ENCODE results near the gene ALX4.

The ALX4 gene

DNA sequence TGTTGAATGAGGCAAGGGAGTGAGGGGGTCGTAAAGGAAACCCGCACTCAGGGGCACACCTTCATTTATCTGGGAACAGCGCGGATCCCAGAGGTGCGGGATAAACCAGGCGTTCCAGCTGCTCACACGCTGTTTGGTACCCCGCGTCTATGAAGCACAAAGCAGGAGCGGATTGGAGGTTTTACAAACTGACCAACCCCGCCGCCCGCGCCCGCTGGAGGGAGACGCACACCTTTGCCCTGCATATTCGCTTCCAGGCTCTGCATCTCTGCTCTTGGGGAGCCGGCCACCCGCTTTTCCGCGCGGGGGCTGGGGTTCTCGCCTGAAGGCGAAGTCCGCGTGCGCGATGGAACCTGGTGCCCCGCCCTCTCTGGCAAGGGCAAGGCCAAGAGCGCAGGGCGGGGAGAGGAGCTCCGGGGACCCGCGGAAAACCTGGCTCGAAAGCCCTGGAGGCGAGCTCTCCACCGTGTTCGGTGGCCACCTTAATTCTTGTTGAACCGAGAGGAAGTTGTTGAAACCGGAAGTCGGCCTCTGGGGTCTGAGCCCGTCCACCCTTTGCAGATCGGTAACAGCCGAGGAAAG, 6.8 kb upstream of the ALX4 start:
- no peak for DNase-seq (ENCODE audit: low read depth in 1 of 2, low spot score in 1 of 2)

DNA sequence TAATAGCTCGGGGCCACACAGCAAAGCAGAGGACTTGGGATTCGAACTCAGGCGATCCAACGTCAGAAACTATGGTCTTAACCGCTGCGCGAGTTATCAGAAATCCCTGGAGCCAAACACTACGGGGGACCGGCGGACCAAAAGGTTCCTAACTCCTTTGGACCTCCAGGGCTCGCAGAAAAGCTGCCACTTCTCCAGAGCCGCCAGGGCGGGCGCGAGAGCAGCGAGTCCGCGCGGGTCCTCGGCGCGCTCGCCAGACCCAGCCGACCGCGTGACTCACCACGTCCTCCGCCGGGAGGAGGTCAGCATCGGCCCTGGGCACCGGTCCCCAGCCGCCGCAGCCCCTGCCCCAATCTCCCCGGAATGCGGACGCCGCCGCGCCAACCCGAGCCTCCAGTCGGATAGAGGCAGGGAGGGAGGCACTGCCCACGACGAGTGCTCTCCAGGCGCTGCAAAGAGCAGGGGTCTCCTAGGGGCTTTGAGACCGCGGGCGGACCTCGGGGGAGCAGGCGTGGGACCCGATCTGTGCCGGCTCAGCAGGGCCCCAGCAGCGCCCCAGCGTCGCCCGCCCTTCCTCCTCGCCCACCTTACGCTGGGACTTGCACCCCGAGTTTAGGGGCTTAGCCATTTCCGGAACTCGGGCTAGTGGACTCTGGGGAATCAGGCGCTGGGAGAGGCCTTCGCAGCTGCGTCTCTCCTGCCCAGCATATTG, 6.2 kb upstream of the ALX4 start:
- no peak for DNase-seq (ENCODE audit: low read depth in 1 of 2, low spot score in 1 of 2)

DNA sequence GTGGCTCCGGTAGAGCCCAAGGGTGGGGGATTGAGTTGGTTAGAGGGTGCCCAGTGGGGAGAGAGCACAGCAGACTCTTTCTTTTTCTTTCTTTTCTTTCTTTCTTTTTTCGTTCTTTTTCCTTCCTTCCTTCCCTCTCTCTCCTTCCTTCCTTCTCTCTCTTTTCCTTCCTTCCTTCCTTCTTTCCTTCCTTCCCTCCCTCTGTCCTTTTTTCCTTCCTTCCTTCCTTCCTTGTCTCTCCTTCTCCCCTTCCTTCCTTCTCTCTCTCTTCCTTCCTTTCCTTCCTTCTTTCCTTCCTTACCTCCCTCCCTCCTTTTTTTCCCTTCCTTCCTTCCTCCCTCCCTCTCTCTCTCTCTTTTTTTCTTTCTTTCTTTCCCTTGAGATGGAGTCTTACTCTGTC, 4.8 kb upstream of the ALX4 start:
- no peak for DNase-seq (ENCODE audit: low read depth in 1 of 2, low spot score in 1 of 2)

DNA sequence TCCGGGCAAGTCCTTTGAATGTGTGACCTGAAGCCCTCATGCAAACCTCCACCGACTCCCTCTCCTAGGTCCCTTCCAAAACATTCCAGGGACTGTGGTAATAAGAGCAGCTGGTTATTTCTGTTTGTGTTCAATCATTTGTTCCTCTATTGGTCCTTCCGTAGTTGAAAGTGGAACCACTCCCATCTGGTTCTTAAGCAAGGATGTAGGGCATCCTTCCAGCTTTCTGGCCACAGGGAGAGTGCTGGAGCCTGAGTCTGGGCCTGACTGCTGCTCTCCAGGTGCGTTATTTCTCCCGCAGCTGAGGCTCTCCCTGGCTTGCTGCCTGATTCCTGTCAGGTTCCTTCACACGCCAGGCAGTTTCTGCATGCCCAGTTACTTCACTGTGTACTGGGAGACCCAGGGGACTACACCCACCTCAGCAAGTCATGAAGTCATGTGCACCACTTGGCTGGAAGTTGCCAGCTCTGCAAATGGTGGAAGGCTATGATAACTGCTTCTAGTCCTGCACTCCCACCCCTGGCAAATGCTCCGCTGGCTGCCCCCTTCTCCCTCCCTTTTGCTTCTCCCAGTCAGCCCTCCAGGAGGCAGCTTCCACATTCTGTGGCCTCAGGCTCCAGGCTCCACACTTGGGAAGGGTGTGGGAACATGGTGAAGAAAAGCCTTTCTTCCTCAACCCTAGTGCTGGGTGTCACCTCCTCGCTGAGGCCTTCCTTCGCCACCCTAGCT, 4.0 kb upstream of the ALX4 start:
- DNase-seq (ENCODE audit: low read depth in 1 of 2, low spot score in 1 of 2): no peak

DNA sequence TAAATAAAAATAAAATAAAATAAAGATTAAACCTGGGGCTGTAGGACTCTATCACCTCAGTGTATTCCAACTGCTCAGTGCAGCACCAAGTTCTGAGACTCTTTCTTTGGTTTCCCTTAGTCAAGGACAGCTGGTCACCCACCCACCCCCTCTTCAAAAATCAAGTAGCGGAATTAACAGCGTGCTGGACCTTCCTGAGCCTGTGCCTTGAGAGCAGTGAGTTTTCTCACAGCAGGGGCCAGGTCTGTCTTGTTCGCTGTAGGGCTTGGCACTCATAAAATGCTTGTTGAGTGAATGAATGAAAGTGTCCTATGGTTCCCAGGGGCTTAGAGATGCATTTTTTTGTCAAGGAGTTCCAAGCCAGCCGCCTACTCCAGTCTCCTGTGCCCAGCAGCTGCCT, 2.9 kb upstream of the ALX4 start:
- no peak for DNase-seq (ENCODE audit: low read depth in 1 of 2, low spot score in 1 of 2)

DNA sequence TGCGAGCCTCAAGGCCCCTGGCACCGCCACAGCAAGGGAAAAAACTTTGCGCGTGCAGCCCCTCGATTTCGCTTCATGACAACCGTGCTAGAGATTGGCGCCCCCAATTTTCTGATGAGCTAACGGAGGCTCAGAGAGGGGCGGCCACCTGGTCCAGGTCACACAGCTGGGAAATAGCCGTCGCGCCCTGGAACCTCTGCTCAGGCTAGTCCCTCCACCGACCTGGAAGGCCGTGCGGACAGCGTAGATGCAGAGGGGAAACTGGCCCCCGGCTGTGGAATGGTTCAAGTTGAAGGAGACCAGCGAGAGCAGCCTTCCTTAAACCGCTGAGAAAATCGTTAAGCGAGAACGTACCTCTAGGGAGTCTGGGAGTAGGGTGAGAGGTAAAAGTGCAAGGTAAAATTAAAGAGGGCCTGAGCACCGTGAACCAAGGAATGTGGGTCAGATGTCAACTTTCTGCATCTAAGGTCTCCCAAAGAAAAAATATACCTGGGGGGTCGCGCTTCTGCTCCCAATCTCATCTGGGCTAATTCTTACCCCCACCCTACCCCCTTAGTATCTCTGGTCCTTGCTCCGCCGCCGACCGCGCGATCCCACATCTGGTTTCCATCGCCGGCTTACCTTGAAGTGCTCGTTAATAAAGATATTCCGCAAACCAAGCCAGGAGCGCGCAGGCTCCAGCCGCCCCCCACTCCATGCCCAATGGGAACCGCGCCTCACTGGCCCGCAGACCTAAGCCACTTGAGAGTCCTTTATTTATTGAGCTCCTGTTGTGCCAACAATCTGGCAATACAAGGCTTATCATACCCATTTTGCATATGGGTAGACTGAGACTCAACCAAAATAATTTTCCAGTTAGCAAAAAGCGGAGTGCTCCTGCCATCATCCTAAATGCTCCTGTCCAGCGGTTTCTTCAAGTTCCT, 1.7 kb upstream of the ALX4 start:
- DNase-seq (ENCODE audit: low read depth in 1 of 2, low spot score in 1 of 2): no peak

DNA sequence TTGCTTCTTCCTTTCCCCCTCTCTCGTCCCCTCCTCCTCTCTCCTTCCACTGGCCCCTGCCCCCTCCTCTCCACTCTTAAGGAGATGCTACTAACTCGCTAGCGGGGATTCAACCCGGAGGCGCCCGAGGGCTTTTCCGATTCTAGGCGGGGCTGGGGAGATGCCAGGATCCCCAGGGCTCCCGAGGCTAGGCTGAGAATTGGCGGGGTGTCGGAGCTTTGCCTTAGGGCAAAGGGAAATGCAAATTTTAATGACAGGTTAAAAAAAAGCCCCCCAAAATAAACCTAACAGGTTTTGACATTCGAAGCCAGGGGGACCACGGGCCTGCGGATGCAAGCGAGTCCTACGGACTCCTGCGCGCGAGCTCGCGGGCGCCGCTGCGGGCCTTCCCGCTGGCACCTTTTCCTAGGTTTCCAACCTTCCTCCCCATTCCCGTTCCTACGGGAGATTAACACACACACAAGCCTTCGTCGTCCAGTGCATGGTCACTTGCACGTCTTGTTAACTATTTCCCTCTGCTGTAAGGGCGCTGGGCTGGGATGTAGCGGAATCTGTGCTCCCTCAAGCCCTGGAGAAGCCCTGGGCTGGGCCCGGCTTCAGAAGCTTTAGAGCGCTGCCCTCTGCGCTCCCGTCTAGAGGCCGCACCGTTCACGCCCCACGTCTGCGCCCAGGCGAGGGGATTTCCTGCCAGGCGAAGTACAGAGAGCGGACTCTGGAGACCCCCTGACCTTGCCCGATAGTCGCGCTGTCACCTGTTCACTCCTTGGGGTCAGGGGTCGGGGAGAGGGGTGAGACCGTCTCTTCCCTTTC, 729 bp upstream of the ALX4 start:
- DNase-seq (ENCODE audit: low read depth in 1 of 2, low spot score in 1 of 2): no peak

DNA sequence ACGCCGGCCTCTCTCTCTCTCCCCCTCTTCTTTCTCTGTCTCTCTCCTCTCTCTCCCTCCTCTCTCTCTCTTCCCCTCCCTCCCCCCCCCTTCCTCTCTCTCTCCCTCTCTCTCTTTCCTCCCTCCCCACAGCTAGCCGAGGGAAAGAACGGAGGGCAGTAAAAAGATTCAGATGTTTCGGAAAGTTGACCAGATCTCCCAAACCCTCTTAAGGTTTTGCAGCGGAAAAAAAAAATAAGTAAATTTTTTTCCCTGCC, 195 bp upstream of the ALX4 start:
- no peak for DNase-seq (ENCODE audit: low read depth in 1 of 2, low spot score in 1 of 2)

DNA sequence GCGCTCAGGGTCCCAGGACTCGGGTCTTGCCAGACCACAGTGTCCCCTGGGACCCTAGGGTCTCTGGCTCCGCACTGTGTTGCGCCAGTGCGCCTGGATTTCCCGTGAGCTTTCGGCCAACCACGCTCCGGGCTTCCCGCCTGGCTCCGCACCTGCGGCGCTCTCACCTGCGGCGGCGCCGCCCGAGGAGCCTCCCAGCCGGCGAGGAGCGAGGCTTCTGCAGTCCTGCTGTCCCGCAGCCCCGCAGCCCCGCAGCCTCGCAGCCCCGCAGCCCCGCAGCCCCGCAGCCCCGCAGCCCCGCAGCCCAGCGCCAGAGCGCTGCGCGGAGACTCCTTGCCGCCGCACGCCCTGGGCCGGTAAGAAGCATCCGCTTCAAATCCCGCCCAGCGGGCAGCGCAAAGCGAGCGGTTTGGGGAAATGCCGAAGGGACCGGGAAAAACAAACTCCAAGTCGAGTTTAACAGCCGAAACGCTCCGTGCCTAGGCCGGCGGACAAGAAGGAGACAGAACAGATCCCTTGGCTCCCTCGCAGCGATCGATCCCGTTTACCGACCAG, 939 bp downstream of the ALX4 start:
- no peak for DNase-seq (ENCODE audit: low read depth in 1 of 2, low spot score in 1 of 2)

DNA sequence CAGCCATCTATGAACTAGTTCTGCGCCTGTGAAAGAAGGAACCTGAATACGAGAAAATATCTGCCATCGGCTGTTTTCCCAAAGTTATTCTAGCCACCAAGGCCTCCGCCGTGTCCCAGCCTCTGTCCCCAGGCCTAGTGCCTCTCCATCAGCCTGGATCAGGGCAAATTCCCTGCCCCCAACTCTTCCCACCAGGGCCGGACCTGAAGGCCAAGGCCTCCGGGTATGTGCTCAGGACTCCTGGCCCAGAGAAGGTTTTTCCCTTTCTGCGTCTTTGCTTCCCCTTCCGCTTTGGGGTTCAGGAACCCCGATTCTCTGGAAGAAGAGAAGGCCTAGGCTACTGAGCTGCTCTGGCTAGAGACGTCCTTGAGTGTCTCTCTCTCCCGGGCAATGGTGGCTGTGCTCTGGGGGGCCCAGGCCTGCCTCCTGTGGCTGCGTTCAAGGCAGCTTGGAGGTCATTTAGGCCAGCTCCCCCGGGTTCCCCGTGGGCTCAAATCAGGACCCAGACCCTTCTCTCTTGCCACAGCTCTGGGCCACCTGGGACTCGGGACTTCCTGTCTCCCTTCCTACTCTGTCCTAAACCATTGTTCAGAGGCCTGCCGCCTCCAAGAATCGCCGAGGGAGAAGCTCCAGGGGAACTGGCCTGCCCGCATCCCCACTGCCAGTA, 1.6 kb downstream of the ALX4 start:
- DNase-seq (ENCODE audit: low read depth in 1 of 2, low spot score in 1 of 2): no peak

DNA sequence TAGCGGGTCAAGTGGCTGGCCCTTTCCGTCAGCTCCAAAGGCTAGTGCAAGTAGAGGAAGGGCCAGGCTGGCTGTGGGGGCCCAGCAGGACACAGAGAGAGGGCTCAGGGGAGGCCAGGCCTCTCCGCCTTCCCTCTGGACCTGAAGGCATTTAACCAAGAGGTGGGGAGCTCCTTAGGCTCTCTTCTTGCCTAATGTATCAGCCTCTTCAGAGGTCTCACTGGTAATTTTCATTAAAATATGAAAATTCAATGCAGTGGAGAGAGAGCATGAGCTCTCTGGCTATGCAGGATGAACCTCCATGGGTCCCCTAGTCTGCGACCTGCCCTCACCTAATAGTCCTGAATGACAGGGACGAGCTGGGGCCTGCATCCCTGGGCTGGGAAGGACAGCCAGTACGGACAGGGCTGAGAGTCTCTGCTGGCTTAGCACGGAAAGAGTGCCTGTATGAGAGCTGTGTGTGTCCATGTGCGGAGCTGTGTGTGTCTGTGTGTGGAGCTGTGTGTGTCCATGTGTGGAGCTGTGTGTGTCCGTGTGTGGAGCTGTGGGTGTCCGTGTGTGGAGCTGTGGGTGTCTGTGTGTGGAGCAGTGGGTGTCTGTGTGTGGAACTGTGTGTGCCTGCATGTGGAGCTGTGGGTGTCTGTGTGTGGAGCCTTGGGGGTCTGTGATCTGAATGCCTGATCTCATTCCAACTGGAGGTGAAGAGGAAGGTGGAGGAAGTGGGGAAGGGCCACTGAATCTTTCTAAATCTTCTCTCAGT, 2.4 kb downstream of the ALX4 start:
- DNase-seq (ENCODE audit: low read depth in 1 of 2, low spot score in 1 of 2): no peak

DNA sequence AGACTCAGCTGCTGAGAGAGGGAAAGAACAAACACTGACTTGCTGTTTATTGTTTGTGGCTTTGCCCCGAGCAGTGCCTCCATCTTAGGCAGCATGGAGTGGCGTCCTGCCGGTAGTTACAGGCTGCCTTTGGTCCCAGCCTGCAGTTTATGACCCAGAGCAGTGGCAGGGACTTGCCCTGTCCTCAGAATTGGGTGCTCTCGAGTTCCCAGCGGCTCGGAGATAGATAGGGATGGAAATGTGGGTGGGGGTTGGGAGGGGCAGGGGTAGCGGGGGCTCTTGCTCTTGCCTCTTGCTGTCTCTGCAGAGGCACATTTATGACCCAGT, 3.1 kb downstream of the ALX4 start:
- no peak for DNase-seq (ENCODE audit: low read depth in 1 of 2, low spot score in 1 of 2)

DNA sequence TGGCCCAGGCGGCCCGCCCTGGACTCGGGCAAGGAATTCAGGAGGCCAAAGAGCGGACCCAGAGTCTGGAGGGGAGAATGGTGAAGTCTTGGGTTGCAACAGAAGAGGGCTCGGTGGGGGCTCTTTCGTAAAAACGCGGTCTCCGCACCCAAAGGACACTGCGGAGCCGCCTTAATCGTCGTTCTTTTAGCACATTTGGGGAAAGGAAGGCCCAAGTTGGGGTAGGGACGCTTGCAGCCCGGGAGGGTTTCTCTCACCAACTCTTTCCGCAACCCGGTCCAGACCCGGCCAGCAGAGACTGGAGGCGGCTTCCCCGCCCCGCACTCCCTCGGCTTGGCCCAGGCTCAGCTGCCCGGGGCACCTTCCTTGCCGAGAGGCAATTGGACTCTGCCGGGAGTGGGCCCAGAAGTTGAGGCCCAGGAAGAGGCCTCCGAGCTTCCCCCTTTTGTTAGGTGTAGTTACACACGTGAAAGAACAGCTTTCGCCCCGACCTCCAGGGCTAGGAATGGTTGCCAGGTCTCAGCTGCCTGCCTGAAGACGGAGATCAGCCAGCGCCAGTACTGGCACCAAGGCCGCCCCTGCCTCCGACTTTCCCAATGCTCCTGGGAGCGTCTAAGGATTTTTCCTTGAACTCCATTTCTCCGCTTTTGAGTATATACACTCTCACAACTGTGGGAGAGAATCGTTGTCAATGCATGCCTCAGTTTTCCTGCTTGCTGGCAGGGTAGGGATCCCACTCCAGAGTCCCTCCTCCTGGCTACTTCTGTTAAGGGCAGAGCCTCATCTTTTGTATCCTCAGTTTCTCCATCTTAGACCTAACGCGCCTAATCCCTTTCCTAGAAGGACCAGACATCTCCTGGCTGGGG, 3.7 kb downstream of the ALX4 start:
- no peak for DNase-seq (ENCODE audit: low read depth in 1 of 2, low spot score in 1 of 2)

DNA sequence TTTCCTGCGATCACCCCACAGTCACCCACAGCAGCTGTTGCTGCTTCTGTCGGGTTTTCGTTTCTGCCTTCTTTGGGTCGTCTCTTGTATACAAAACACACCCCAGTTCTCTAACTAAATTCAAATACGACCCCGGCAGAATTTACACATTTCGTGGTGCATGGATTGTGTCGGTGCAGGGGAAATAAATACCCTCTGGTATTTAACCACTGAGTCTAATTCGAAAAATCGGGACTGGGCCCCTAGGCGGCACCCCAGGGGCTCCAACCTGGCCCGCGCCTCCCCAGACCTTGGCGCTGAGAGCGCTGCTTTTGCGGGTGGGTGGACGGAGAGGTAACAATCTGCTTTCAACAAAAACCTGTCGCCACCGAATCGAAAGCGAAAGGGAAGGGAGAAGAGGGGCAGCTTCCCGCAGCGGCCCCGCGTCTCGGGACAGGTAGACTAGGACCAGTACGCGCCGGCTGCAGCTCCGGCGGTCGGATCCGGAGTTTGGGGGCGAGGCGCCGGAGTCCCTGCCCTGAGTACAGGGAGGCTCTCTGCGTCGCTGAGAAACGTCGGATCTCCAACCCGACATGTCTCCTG, 4.4 kb downstream of the ALX4 start:
- DNase-seq (ENCODE audit: low read depth in 1 of 2, low spot score in 1 of 2): no peak

DNA sequence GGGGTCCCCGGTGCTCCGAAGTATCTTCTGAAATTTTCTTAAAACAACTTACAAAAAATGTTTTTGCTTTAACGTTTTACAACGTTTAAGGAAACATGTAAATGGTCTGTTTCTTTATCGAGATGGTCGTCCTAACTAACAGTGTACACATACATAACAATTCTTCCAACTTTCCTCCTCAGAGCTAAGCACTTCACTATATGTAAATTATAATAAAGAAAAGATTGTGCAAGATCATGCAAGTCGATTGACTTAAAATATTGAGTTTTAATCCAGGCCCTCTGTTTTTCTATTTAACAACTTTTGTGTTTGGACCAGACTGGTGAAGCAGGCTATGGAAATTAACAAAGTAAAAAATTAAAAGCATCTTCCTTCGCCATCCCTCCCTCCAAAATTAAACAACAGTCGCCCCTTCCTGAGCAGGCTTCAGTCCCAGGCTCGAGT, 4.9 kb downstream of the ALX4 start:
- no peak for DNase-seq (ENCODE audit: low read depth in 1 of 2, low spot score in 1 of 2)

DNA sequence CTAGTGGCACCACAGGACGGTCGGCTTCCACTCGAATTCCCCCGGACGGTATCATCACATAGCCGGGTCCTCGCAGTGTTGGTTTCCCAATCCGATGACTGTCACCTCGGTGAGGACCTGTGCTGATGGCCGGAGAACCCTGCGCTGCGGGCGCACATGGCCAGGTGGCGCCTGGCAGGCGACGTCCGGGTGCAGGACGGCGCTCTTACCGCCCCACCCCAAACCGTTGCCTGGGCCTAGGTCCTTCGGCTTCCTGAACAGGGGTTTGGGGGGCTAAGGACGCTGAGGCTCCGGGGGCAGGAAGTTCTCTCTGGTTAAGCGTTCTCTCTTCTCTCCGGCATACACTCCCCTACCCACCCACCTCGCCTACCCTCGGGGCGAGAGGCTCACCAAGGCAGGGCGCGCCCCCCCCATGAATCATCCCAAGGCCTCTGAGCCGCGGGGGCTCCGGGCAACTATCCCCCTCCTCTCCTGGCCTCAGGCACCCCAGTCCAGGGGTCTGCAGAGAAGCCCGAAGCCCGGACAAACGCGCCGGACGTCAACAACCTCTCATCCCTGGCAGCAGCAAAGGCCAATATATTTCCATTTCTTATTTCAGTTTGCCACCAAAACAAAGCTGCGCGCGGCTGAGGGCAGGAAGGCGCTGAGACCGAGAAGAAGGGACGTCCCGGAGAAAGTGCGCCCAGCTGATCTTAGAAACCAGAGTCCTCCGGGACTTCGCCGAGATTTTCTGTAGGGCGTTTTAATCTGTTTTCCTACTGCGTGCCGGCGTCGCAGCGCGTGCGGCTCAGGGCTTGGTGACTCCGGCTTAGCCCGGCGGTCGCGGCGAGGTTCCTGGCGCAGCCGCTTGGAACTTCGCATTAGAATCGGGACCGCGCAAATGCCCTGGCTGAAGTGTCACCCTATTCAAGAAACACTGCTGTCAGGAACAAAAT, 5.6 kb downstream of the ALX4 start:
- no peak for DNase-seq (ENCODE audit: low read depth in 1 of 2, low spot score in 1 of 2)

DNA sequence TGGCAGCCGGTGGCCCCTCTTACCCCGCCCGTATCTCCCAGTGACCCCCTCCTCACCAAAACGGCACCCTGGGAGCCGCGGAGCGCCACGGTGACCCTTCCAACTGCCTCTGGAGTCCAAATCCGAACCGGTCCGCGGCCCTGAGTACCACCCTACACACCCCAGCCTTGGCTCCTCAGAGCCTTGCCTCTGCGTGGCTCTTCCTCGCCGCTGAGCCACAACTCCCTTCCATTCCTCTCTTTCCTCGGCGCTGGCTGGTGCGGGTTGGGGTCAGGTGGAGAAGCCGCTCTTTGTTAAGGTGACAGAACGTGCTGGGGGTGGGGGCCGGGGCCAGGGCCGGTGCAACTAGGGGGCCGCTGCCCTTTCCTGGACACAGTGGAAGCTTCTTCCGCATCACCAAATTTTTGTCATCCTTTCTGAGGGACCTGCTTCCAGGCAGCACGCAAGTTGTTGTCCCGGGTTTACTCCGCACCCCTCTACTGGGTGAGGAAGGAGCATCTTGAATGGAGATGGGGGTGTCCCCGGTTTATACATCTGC, 6.5 kb downstream of the ALX4 start:
- DNase-seq (ENCODE audit: low read depth in 1 of 2, low spot score in 1 of 2): no peak
